Ectodermal cell (in vitro differentiated cells): Measurements from ENCODE around the gene RGMA.
"Not testable (repeated sequence)": the region's sequence is repeated elsewhere in the genome, so short reads cannot be mapped to it uniquely, and the experiment has no call there.

Experiments
- H3K27ac ChIP-seq: 2 replicates; pipeline ENCODE4 v1.7.0; 2013; ENCODE audit warnings: mild to moderate bottlenecking, low read depth, low read length; ENCODE audit not compliant: insufficient read depth, poor library complexity, severe bottlenecking
- H3K27me3 ChIP-seq: 2 replicates; pipeline ENCODE4 v1.7.0; 2013; ENCODE audit warnings: mild to moderate bottlenecking, low read length; ENCODE audit not compliant: insufficient read depth, control insufficient read depth, poor library complexity, severe bottlenecking
- H3K36me3 ChIP-seq: one replicate; pipeline ENCODE4 v1.7.0; 2013; ENCODE audit warnings: low read length; ENCODE audit not compliant: control insufficient read depth, insufficient read depth
- H3K4me1 ChIP-seq: one replicate; pipeline ENCODE4 v1.7.0; 2013; ENCODE audit warnings: low read length; ENCODE audit not compliant: control insufficient read depth, insufficient read depth
- H3K4me3 ChIP-seq: 2 replicates; pipeline ENCODE4 v1.7.0; 2013; ENCODE audit warnings: low read depth, low read length, control low read depth; ENCODE audit not compliant: insufficient read depth
- H3K9me3 ChIP-seq: 2 replicates; pipeline ENCODE4 v1.7.0; 2013; ENCODE audit warnings: mild to moderate bottlenecking, low read length, moderate library complexity; ENCODE audit not compliant: control insufficient read depth
- WGBS, 2 experiments: methylation state at CpG; one replicate each; pipeline ENCODE4 v1.1.7; 2013; ENCODE audit warnings: missing lambda C conversion rate in 2 of 2; 5-methylcytosine and 5-hydroxymethylcytosine counted together

Gene RGMA

DNA sequence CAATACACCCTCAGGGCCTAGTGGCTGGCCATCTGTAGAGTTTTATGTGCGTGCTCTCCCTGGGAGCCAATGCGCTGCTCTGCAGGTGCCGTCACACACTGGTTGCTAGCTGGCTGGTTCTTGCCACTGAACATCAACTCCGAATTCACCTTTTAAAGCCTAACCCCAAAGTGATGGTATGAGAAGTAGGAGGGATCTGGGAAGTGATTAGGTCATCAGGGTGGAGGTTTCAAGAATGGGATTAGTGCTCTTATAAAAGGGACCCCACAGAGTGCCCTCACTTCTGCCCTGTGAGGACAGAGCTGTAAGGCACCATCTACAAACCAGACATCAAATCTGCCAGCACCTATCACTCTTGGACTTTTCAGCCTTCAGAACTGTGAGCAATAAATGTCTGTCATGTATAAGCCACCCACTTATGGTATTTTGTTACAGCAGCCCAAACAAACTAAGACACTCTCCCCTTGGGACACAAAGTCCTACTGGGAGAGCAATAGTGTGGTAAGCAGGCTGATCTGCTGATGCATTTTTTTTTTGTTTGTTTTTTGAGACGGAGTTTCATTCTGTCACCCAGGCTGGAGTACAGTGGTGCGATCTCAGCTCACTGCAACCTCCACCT, 20.3 kb downstream of the RGMA start:
- peaks cover 69% of the 10 kb centered on the region for H3K4me1 ChIP-seq
- H3K27ac ChIP-seq: no peak overlapping the region
- peak overlapping the region; percentile 15 for H3K4me3 ChIP-seq
- H3K9me3 ChIP-seq: no peaks in the 10 kb centered on the region
- H3K27me3 ChIP-seq: no peaks in the 10 kb centered on the region
- WGBS, 2 experiments: 76 to 82% methylated on average over 6 of the region's 6 CpGs
- peaks cover 28% of the 10 kb centered on the region for H3K36me3 ChIP-seq

DNA sequence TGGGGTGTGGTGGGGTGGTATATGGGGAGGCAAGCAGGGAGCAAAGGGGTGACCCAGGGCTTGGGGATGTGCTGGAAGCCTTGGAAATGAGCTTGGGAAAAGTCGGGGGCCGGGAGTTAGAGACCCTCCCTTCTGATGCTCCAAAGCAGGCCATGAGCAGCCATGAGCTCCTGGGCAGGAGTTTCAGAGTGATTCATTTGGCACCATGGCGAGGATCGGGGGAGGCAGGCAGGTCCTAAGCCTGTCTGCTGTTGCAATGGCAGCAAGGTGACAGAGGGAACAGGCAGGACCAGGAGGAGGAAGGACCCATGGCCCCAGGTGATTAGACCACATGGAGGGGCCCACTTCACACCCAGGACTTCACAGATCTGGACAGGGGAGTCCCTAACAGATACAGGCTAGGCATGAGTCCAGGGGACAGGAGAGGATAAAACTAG, 21.3 kb downstream of the RGMA start:
- 90 to 95% methylated on average over 4 of the region's 4 CpGs for WGBS, 2 experiments

DNA sequence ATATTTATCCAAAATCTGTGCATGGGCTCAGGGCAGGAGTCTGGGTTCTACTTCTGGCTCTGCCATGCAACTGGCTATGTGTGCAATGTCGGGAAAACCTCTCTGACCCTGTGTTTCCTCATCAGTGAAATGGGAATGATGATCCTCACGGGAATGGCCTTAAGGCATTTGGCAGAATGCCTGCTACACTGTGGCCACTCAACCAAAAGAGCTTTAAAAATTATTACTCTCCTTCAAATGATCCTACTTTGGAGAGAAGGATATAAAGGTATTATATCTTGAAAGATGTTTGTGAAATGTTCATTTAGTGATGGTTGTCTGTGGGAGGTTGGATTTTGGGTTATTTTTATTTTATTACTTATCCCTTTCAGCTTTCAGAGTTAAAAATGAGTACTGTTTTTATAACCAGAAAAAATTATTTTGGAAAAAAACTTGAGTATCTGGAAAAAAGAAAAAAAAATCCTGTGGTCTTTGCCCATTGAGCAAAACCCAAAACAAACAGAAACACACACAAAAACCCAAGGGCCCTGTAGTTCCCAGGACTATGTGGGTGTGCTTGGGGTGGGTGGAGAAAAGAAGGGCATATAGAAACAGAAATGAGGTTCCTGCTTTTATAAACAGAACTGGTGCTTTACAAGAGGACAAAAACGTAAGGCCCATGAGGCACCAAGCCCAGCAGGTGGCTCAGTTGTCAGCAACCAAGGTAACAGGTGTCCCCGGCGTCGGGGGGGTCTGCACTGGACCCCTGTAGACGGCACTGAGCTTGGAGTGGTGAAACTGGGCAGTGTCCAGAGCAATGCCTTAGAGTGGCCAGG, 22.0 kb downstream of the RGMA start:
- WGBS, 2 experiments: 82 to 83% methylated on average over 7 of the region's 7 CpGs
- H3K36me3 ChIP-seq: peaks cover 30% of the 10 kb centered on the region
- no peaks in the 10 kb centered on the region for H3K9me3 ChIP-seq
- no peak overlapping the region for H3K4me3 ChIP-seq
- no peak overlapping the region for H3K27ac ChIP-seq
- peaks cover 74% of the 10 kb centered on the region for H3K4me1 ChIP-seq
- no peaks in the 10 kb centered on the region for H3K27me3 ChIP-seq

More for the DNA sequence above, 21.3 kb downstream of the RGMA start:
- no peaks in the 10 kb centered on the region for H3K9me3 ChIP-seq
- H3K27ac ChIP-seq: no peak overlapping the region
- H3K36me3 ChIP-seq: peaks cover 30% of the 10 kb centered on the region
- H3K27me3 ChIP-seq: no peaks in the 10 kb centered on the region
- peaks cover 74% of the 10 kb centered on the region for H3K4me1 ChIP-seq
- no peak overlapping the region for H3K4me3 ChIP-seq

DNA sequence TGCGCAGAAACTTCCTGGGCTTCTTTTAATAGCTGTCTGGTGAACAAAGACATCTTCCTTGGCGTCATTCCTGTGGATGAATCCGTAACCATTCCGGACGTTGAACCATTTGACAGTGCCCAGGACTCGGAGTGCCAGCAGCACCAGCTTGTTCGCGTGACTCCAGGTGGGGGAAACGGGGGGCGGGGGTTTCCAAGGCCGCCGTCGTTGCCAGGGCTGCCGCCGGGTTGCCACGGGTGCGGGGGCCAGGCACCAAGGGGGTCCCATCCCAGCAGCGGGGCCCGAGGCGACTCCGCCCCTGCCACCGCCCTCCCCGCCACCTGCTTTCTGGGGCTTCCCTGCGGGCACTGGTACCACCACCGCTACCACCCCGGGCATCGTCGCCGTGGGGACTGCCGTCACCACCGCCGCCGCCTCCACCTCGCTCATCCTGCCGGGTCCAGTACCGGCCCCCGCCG, 22.8 kb downstream of the RGMA start:
- H3K4me1 ChIP-seq: peaks cover 76% of the 10 kb centered on the region
- H3K9me3 ChIP-seq: no peaks in the 10 kb centered on the region
- WGBS, 2 experiments: 95% methylated on average over 38 of the region's 38 CpGs
- H3K27me3 ChIP-seq: no peaks in the 10 kb centered on the region
- H3K27ac ChIP-seq: peak overlapping the region; percentile 44
- H3K36me3 ChIP-seq: peaks cover 30% of the 10 kb centered on the region
- H3K4me3 ChIP-seq: no peak overlapping the region

DNA sequence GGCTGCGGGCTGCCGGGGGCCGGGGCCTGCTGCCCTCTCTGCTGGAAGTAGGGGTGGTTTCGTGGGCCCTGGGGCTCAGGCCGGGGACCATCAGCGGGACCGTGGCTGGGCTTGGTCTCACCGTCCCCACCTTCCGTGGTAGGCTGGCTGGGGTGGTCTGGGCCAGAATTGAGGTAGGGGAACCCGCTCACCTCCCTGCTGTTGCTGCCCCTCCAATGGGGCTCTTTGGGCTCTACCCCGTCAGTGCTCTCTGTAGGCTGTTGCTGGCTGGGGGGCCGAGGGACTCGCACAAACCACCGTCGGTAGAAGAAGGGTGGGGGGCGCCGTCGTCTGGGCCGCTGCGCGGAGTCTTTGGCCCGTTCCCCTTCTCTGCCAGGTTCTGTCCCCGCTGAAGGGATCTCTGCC, 23.4 kb downstream of the RGMA start:
- Histone ChIP-seq H3K27ac (no peak overlapping the region), H3K4me1 (peaks cover 80% of the 10 kb centered on the region), H3K27me3 (no peaks in the 10 kb centered on the region), H3K4me3 (no peak overlapping the region), H3K9me3 (no peaks in the 10 kb centered on the region), H3K36me3 (peaks cover 30% of the 10 kb centered on the region)
- WGBS, 2 experiments: 94% methylated on average over 23 of the region's 23 CpGs

DNA sequence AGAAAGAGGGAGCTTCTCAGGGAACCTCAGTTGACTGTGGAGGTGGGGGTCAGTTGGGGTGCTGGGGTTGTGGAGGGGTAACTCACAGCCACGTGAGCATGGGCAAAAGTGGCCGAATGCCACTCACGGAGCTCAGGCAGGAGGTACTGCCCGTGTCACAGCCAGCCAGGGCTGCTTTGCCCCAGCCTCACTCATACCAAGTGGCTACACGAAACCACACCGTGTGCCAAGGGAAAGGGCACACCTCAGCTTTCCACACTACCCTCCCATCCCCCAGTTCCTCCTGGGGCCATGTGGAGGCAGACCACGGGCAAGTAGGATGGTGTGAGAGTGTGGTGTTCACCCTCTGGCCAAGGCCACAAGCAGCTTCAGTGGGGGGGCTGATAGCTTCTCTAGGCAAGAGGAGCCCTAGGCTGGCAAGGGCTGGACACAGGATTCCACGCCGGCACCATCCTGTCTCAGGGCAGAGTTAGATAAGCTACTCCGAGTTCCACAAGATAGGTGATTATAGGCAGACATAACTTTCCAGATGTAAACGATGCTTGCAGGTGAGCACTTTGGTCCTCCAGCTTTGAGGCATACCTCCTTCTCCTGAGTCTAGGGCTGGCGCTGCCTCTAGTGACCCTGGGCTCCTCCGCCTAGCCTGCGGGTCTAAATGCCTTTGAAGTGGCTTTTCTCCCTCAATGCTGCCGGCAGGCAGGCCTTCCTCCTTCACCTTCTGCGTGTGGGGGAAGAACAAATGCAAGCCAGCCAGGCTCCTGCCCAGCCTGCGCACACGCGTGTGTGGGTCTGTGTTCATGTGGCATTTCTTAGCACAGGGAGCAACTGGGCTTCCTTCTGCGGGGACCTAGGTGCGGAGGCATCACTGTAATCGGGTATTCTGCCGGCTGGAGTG, 25.0 kb downstream of the RGMA start:
- WGBS, 2 experiments: 89% methylated on average over 23 of the region's 23 CpGs
- peak overlapping the region; percentile 42 for H3K27ac ChIP-seq
- no peaks in the 10 kb centered on the region for H3K27me3 ChIP-seq
- peaks cover 81% of the 10 kb centered on the region for H3K4me1 ChIP-seq
- no peak overlapping the region for H3K4me3 ChIP-seq
- peaks cover 23% of the 10 kb centered on the region for H3K36me3 ChIP-seq
- no peaks in the 10 kb centered on the region for H3K9me3 ChIP-seq

DNA sequence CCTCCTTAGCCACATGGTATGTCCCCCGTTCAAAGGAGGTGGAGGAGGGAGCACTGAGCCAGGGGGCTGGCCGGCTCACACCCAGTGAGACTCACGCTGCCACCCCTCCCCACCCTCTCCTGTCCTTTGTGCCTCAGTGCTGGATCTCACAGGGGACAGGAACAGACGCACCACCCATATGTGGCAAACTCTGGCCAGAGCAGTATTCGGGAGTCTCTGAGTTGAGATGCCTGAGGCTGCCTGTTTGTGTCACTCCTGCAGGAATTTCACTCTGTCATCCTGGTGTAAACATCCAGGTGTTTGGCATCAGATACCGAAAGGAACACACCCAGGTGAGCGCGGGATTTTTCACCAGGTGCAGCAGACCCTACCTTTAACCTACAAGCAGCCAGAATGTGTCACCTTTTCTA, 25.7 kb downstream of the RGMA start:
- Histone ChIP-seq H3K9me3 (no peaks in the 10 kb centered on the region), H3K4me3 (no peak overlapping the region), H3K36me3 (peaks cover 23% of the 10 kb centered on the region), H3K4me1 (peaks cover 79% of the 10 kb centered on the region), H3K27me3 (no peaks in the 10 kb centered on the region), H3K27ac (peak overlapping the region; percentile 63)
- WGBS, 2 experiments: 50 to 51% methylated on average over 8 of the region's 8 CpGs

DNA sequence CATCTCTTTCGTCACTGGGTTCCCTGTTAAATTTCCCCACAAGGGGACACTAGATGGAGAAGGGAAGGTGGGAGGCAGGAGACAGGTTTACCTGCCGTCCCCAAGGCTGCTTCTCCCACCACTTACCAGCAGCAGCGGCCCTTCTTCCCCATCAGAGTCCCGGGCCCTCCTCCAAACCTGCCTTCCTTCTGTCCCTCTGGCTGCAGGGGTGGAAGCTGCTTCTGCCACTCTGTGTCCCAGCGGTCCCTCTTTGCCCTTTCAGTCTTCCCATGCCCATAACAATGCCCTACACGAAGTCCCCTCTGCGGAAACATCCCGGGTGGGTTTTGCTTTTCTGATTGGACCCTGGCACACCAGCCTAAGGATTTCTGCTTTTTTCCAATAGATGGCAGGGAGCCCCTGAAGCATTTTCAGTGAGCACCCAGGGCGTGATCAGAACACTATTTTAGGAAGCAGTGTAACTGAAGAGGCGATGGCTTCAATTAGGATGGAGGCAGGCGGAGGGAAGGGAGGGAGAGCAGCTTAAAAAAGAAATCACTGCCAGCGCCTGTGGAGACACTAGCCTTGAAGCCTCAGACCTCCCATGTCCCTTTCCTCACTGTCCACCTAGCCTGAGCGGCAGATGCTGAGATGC, 26.3 kb downstream of the RGMA start:
- whole genome bisulfite sequencing, 2 experiments: 31 to 40% methylated on average over 10 of the region's 13 CpGs
- peak overlapping the region; percentile 63 for H3K27ac ChIP-seq
- not testable (repeated sequence) for H3K4me3 ChIP-seq, H3K27me3 ChIP-seq, H3K9me3 ChIP-seq
- peaks cover 79% of the 10 kb centered on the region for H3K4me1 ChIP-seq
- peaks cover 24% of the 10 kb centered on the region for H3K36me3 ChIP-seq

DNA sequence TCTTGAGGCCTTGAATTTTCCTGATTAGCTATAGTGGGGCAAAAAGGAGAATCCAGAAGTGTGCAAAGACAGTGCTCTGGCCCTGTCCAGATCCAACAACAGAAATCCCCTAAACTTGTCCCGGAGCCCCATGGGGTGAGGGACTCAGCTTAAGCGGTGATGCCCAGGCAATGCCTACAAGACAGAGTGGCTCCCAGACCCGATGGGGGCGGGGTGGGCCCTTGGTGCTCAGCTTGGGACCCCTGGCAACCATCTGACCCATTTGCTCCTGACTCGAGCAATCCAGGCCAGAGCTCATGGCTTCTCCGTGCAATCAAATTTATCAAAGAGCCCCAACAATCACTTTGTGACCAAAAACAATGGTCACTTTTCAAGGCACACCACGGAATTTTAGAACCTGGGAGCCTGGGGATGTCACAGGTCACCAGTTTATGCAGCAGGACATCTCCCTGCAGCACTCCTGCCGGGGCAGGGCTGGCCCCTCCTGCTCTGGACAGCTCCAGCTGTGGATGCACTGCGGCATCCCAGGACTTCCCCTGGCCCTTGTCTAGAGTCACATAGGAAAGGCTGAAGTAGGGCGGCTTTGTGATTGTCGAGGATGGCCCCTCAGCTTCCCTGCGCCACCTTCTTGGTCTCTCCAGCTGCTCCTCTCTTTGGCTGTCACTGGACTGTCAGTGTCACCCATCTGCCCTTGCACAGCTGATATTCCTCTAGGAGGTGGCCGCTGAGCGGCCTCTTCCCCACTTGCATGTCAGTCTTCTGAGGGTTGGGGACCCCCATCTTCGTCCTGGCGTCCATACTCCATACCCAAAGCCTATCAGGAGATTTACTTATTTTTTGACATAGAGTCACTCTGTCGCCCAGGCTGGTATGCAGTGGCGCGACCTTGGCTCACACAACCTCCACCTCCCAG, 28.4 kb downstream of the RGMA start:
- H3K27me3 ChIP-seq: no peaks in the 10 kb centered on the region
- peaks cover 70% of the 10 kb centered on the region for H3K4me1 ChIP-seq
- H3K27ac ChIP-seq: no peak overlapping the region
- H3K4me3 ChIP-seq: peak overlapping the region; percentile 6
- H3K36me3 ChIP-seq: peaks cover 19% of the 10 kb centered on the region
- H3K9me3 ChIP-seq: no peaks in the 10 kb centered on the region
- 64 to 66% methylated on average over 19 of the region's 19 CpGs for WGBS, 2 experiments
